ENCODE results near the gene ENOX1.

The ENOX1 gene

DNA sequence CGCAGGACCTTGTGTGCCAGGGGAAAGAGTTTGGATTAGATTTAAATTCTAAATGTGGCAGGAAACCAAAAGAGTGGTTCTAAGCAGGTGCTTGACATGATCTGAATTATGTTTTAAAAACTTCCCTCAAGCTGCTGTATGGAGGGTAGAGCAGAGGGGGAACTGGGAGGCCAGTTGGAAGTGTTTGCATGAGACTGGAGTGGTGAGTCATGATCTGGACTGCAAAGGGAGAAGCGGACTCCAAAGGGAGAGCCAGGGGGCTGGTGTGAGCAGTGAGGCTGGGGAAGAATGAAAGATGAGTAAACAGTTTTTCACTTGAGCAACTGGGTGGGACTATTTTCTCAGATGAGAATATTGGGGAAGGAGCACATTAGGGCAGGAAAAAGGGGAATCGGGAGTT, 557.3 kb downstream of the ENOX1 start:
- intact Hi-C loops (cut with DNase I; ENCODE audit: low total_unique reads), result no loop called here
- no peak for DNase-seq
- no peaks in the 10 kb centered on the region for H3K27me3 ChIP-seq
- H3K9me3 ChIP-seq, result no peaks in the 10 kb centered on the region
- H3K4me3 ChIP-seq, result no peak overlapping the region
- H3K4me1 ChIP-seq, result no peaks in the 10 kb centered on the region
- TF ChIP-seq, protein P1, sequence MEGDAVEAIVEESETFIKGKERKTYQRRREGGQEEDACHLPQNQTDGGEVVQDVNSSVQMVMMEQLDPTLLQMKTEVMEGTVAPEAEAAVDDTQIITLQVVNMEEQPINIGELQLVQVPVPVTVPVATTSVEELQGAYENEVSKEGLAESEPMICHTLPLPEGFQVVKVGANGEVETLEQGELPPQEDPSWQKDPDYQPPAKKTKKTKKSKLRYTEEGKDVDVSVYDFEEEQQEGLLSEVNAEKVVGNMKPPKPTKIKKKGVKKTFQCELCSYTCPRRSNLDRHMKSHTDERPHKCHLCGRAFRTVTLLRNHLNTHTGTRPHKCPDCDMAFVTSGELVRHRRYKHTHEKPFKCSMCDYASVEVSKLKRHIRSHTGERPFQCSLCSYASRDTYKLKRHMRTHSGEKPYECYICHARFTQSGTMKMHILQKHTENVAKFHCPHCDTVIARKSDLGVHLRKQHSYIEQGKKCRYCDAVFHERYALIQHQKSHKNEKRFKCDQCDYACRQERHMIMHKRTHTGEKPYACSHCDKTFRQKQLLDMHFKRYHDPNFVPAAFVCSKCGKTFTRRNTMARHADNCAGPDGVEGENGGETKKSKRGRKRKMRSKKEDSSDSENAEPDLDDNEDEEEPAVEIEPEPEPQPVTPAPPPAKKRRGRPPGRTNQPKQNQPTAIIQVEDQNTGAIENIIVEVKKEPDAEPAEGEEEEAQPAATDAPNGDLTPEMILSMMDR (IDR thresholded peaks at IDR 0.05), result no peak
- H3K27ac ChIP-seq, result no peak overlapping the region
- no peaks in the 10 kb centered on the region for H3K36me3 ChIP-seq

DNA sequence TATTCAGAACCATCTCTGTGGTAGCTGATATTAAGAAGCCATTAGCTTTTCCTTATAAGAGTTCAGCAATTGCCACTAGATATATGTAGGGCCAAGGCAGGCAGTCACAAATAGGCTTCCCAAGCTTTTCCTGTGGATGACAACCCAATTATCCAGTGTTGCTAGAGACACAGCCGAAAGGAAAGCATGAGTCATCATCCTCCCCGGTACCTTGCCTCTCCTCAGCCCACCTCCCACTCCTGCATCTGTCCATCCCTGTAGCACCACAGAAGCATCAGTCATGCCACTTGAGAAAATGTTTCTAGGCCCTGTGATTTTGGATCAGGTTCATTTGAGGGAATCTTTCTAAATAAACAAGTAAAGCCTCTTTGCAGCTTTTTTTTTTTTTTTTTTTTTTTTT, 559.1 kb downstream of the ENOX1 start:
- no peak overlapping the region for H3K4me3 ChIP-seq
- no peaks in the 10 kb centered on the region for H3K36me3 ChIP-seq
- H3K27me3 ChIP-seq, result no peaks in the 10 kb centered on the region
- no peak for DNase-seq
- no peaks in the 10 kb centered on the region for H3K9me3 ChIP-seq
- intact Hi-C loops (cut with DNase I; ENCODE audit: low total_unique reads), result no loop called here
- H3K4me1 ChIP-seq, result no peaks in the 10 kb centered on the region
- no peak overlapping the region for H3K27ac ChIP-seq
- TF ChIP-seq, protein P1 (IDR thresholded peaks at IDR 0.05), result no peak

DNA sequence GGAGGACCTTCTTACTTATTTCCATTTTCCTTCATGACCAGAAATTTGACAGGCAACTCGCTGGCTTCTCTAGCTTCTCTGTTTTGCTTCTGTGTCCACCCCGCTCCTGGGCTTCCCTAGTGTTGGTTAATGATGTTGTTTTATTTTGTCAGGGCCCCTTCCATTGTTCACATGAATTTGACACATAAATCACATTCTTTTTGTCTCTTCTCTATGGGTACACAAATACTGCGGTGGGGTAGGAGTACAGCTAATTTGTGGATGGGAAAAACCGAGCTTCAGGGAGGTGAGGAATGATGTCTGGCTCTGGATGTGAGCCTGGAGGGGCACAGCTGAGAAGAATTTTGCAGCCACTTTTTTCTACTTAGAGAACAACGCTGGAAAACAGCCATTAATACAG, 563.6 kb downstream of the ENOX1 start:
- TF ChIP-seq, protein P1 (IDR thresholded peaks at IDR 0.05), result no peak
- Histone ChIP-seq H3K27ac (no peak overlapping the region), H3K4me1 (no peaks in the 10 kb centered on the region), H3K36me3 (no peaks in the 10 kb centered on the region), H3K27me3 (no peaks in the 10 kb centered on the region), H3K9me3 (no peaks in the 10 kb centered on the region), H3K4me3 (no peak overlapping the region)
- intact Hi-C loops (cut with DNase I; ENCODE audit: low total_unique reads), result no loop called here
- no peak for DNase-seq

DNA sequence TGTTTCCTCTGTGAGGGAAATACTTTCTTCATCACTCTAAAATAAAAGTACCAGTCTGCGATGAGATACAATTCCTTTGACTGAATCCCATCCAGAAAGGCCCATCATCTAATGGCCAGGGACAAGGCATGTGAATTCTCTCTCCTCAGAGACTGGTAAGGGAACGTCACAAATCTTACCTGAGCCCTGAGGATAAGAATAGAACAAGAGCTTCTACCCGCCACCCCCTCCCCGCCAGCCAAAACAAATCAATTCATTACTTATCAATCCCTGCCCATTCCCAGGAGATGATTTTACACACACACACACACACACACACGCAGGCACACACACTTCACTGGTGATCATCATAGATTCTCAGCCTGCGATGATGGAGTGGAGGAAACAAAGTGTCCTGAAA, 564.7 kb downstream of the ENOX1 start:
- H3K9me3 ChIP-seq, result no peaks in the 10 kb centered on the region
- no peaks in the 10 kb centered on the region for H3K4me1 ChIP-seq
- H3K27me3 ChIP-seq, result no peaks in the 10 kb centered on the region
- intact Hi-C loops (cut with DNase I; ENCODE audit: low total_unique reads), result no loop called here
- H3K27ac ChIP-seq, result no peak overlapping the region
- DNase-seq, result no peak
- H3K36me3 ChIP-seq, result no peaks in the 10 kb centered on the region
- TF ChIP-seq, protein P1 (IDR thresholded peaks at IDR 0.05), result no peak
- no peak overlapping the region for H3K4me3 ChIP-seq

DNA sequence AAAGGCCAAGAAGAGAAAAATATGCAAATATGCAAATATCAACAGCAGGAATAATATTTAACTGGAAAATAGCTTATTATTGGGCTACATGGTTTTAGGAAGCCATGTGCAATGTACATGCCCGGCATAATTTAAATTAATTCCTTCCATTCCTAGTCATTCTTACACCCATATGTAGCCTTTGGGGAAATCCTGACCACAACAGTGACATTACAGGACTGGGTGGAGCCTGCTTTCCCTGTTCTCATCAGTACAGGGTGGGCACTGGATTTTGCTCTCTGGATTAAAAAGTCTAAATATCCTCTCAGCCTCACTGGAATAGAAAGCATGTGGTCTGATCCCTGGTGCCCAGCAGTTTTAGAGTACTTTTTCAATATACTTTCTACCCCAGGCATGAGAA, 565.2 kb downstream of the ENOX1 start:
- Histone ChIP-seq H3K4me1 (no peaks in the 10 kb centered on the region), H3K27ac (no peak overlapping the region), H3K4me3 (no peak overlapping the region), H3K36me3 (no peaks in the 10 kb centered on the region), H3K27me3 (no peaks in the 10 kb centered on the region), H3K9me3 (no peaks in the 10 kb centered on the region)
- TF ChIP-seq, protein P1 (IDR thresholded peaks at IDR 0.05), result no peak
- DNase-seq, result no peak
- intact Hi-C loops (cut with DNase I; ENCODE audit: low total_unique reads), result no loop called here

DNA sequence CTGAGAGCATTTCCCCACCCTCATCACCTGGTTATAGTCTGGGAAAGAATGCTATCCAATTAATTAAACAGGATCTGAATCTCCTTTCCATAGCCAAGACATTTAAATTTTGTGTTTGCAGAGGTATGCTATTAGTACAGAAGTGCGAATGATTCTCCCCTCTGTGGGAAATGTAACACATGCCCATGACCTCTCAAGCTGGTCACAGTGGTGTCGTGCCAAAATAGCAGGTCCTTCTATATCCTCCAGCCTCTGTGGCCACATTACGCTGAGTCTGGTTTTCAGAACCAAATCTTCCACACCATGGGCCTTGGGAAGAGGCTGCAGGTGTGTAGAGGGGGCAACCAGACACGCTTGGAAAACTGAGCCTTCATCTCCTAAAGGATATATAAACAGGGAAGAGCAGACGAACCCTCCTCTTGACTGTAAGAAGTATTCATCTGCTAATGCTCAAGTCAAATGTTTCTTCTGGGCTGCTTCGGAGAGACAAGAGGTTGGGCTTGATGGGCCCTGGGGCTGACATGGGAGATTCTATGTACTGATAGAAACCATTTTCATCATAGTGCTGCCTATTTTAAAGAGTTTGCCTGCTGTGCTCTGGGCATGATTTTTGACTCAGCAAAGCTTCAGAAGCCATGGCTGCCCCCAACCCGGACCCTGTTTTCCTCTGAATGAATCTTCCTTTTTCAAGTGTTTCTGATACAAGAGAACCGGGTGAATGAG, 565.7 kb downstream of the ENOX1 start:
- intact Hi-C loops (cut with DNase I; ENCODE audit: low total_unique reads), result no loop called here
- no peak overlapping the region for H3K27ac ChIP-seq
- no peaks in the 10 kb centered on the region for H3K27me3 ChIP-seq
- DNase-seq, result no peak
- TF ChIP-seq, protein P1 (IDR thresholded peaks at IDR 0.05), result no peak
- H3K4me1 ChIP-seq, result no peaks in the 10 kb centered on the region
- H3K4me3 ChIP-seq, result no peak overlapping the region
- H3K36me3 ChIP-seq, result no peaks in the 10 kb centered on the region
- H3K9me3 ChIP-seq, result no peaks in the 10 kb centered on the region

Data from tibial artery (tissue), 4 donors.